Measurements from ENCODE around the gene DRC3. TPM values are rescaled to one million over a fixed set of nuclear protein-coding genes. Genes with fewer than 3 reads are reported as not detected.

DRC3 gene
- total and polyA plus RNA-seq, 2 donors (not counting 3 experiments of a cell fraction or from before 2014, with no cell fraction given): 1.6 to 2.9 TPM

- no peak overlapping the region for H2AFZ ChIP-seq (ENCODE audit: low read depth, low read length)
- POLR2A ChIA-PET: no interaction called here
- H3K4me3 ChIP-seq (replicated peaks in 1 of 3; ENCODE audit: insufficient read depth in 1 of 3, low read depth in 1 of 3, low read length in 3 of 3): no peak overlapping the region
- H3K27ac ChIP-seq (ENCODE audit: insufficient read depth, low read depth, low read length): no peak overlapping the region
- CTCF ChIA-PET: interaction anchor here (1.2 to 2.1 kb wide), 2 partner anchors 11 to 42 kb away, joined by 4 to 6 read pairs; no protein-coding TSS in a partner anchor
- H3K9me1 ChIP-seq (replicated peaks; ENCODE audit: control insufficient read depth, extremely low read depth, insufficient read depth, low read length): no peaks in the 10 kb centered on the region
- dilution Hi-C loops (cut with MboI; ENCODE audit: extremely low pct_ligation_motif_present, low sequenced_read_pairs): no loop called here
- no peaks in the 10 kb centered on the region for H3K27me3 ChIP-seq (ENCODE audit: control insufficient read depth in 2 of 2, insufficient read depth in 2 of 2, low read length in 2 of 2)
- DNase-seq (ENCODE audit: low read depth, low spot score) (no peak), FAIRE-seq (no peak)
- H3K4me1 ChIP-seq (ENCODE audit: control insufficient read depth, extremely low read depth, insufficient read depth, low read length): no peaks in the 10 kb centered on the region
- intact Hi-C loops (cut with micrococcal nuclease): no loop called here
- no peaks in the 10 kb centered on the region for H3K79me2 ChIP-seq (ENCODE audit: control insufficient read depth, insufficient read depth, low read length)
- H3K9ac ChIP-seq (replicated peaks; ENCODE audit: extremely low read depth, insufficient read depth, low read length): no peak overlapping the region
- no peak overlapping the region for H3K4me2 ChIP-seq (ENCODE audit: insufficient read depth, low read length)
- no peaks in the 10 kb centered on the region for H3K9me3 ChIP-seq (replicated peaks; ENCODE audit: control insufficient read depth, insufficient read depth, low read length)
- no peaks in the 10 kb centered on the region for H3K36me3 ChIP-seq (ENCODE audit: control insufficient read depth in 2 of 2, extremely low read depth in 1 of 2, insufficient read depth in 2 of 2, low read length in 2 of 2)
- BruUV-seq (replicated peaks): no TSS peak
- H4K20me1 ChIP-seq (replicated peaks; ENCODE audit: control insufficient read depth, extremely low read depth, insufficient read depth, low read length): no peaks in the 10 kb centered on the region
- TF ChIP-seq JUN (IDR thresholded peaks at IDR 0.05; ENCODE audit: borderline replicate concordance, insufficient read depth, insufficient read length, low read depth) (no peak), POLR2A (IDR thresholded peaks at IDR 0.05; ENCODE audit: low read depth, low read length) (no peak), GATA2 (IDR thresholded peaks at IDR 0.05; ENCODE audit: insufficient read depth, insufficient read length, low read depth, low read length) (no peak), EZH2 (IDR thresholded peaks at IDR 0.05; ENCODE audit: borderline replicate concordance, low read depth, low read length, severe bottlenecking) (no peak), CTCF (IDR thresholded peaks at IDR 0.05; ENCODE audit: extremely low read depth in 1 of 2, insufficient read depth in 1 of 2, low read depth in 1 of 2, low read length in 2 of 2) (no peak)
Measured at GRCh38 chr17:17993366-17993765, 20.7 kb downstream of the DRC3 start.

DNA sequence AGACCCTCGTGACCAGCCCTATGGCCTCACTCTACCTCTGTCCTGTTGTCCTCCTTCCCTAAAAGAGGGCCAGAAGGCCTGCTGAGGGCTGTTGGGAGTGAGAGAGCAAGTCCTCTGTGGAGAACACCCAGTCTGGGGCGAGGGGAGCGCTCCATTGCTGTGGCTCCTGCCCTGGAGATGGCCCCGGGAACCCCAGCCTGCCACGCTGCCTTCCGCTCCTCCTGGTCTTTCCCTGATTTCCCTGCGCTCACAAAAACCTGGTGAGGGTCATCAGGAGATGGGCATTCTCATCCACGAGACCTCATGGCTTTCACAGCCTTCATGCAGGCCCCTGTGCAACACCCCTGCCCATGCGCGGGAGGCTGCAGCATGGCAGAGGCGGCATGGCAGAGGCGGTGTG, 21.2 kb downstream of the DRC3 start:
- CTCF ChIA-PET: interaction anchor here (1.2 to 1.9 kb wide), 3 partner anchors 21 to 42 kb away, joined by 4 to 17 read pairs (median 7); partner anchors contain the start of genes DRC3 and TOM1L2
- intact Hi-C loops (cut with micrococcal nuclease): loop anchor here (1.0 kb wide), 1 partner anchor 39 kb away; no protein-coding TSS in a partner anchor

More for the DNA sequence above, 21.2 kb downstream of the DRC3 start:
- Histone ChIP-seq H3K27ac (ENCODE audit: insufficient read depth, low read depth, low read length) (no peak overlapping the region), H3K4me2 (ENCODE audit: insufficient read depth, low read length) (no peak overlapping the region), H3K4me1 (ENCODE audit: control insufficient read depth, extremely low read depth, insufficient read depth, low read length) (no peaks in the 10 kb centered on the region), H3K9ac (replicated peaks; ENCODE audit: extremely low read depth, insufficient read depth, low read length) (no peak overlapping the region), H3K36me3 (ENCODE audit: control insufficient read depth in 2 of 2, extremely low read depth in 1 of 2, insufficient read depth in 2 of 2, low read length in 2 of 2) (no peaks in the 10 kb centered on the region), H3K9me3 (replicated peaks; ENCODE audit: control insufficient read depth, insufficient read depth, low read length) (no peaks in the 10 kb centered on the region), H4K20me1 (replicated peaks; ENCODE audit: control insufficient read depth, extremely low read depth, insufficient read depth, low read length) (no peaks in the 10 kb centered on the region), H3K79me2 (ENCODE audit: control insufficient read depth, insufficient read depth, low read length) (no peaks in the 10 kb centered on the region), H3K9me1 (replicated peaks; ENCODE audit: control insufficient read depth, extremely low read depth, insufficient read depth, low read length) (no peaks in the 10 kb centered on the region), H2AFZ (ENCODE audit: low read depth, low read length) (no peak overlapping the region), H3K4me3 (replicated peaks in 1 of 3; ENCODE audit: insufficient read depth in 1 of 3, low read depth in 1 of 3, low read length in 3 of 3) (no peak overlapping the region), H3K27me3 (ENCODE audit: control insufficient read depth in 2 of 2, insufficient read depth in 2 of 2, low read length in 2 of 2) (no peaks in the 10 kb centered on the region)
- no peak for DNase-seq (ENCODE audit: low read depth, low spot score)
- no peak for FAIRE-seq
- dilution Hi-C loops (cut with MboI; ENCODE audit: extremely low pct_ligation_motif_present, low sequenced_read_pairs): no loop called here
- BruUV-seq (replicated peaks): no TSS peak
- no peak for TF ChIP-seq MYC (IDR thresholded peaks at IDR 0.05; ENCODE audit: low read depth, low read length)
- no peak for TF ChIP-seq POLR2A (IDR thresholded peaks at IDR 0.05; ENCODE audit: low read depth, low read length)
- TF ChIP-seq JUN (IDR thresholded peaks at IDR 0.05; ENCODE audit: borderline replicate concordance, insufficient read depth, insufficient read length, low read depth): no peak
- no peak for TF ChIP-seq POLR2AphosphoS5 (IDR thresholded peaks at IDR 0.05; ENCODE audit: insufficient read depth, low read depth, low read length)
- TF ChIP-seq MAX (IDR thresholded peaks at IDR 0.05; ENCODE audit: insufficient read depth, insufficient read length): no peak
- no peak for TF ChIP-seq EZH2 (IDR thresholded peaks at IDR 0.05; ENCODE audit: borderline replicate concordance, low read depth, low read length, severe bottlenecking)
- TF ChIP-seq GATA2 (IDR thresholded peaks at IDR 0.05; ENCODE audit: insufficient read depth, insufficient read length, low read depth, low read length): no peak
- TF ChIP-seq CTCF (IDR thresholded peaks at IDR 0.05; ENCODE audit: extremely low read depth in 1 of 2, insufficient read depth in 1 of 2, low read depth in 1 of 2, low read length in 2 of 2): no peak
- POLR2A ChIA-PET: no interaction called here
